22Rv1 (cell line): ENCODE results near the gene RHO.
"Not testable (repeated sequence)": the region's sequence is repeated elsewhere in the genome, so short reads cannot be mapped to it uniquely, and the experiment has no call there.

ENCODE experiments used
- ZFX ChIP-seq: fragments of 450-650 bp; IDR thresholded peaks from 2 replicates; pipeline ENCODE4 v1.6.1; 2017; ENCODE audit warnings: antibody characterized with exemption, borderline replicate concordance
- TF ChIP-seq, protein P1 (sequence below): fragments of 450-650 bp; IDR thresholded peaks from 2 replicates; pipeline ENCODE4 v1.5.1; 2017; ENCODE audit warnings: mild to moderate bottlenecking

DNA sequence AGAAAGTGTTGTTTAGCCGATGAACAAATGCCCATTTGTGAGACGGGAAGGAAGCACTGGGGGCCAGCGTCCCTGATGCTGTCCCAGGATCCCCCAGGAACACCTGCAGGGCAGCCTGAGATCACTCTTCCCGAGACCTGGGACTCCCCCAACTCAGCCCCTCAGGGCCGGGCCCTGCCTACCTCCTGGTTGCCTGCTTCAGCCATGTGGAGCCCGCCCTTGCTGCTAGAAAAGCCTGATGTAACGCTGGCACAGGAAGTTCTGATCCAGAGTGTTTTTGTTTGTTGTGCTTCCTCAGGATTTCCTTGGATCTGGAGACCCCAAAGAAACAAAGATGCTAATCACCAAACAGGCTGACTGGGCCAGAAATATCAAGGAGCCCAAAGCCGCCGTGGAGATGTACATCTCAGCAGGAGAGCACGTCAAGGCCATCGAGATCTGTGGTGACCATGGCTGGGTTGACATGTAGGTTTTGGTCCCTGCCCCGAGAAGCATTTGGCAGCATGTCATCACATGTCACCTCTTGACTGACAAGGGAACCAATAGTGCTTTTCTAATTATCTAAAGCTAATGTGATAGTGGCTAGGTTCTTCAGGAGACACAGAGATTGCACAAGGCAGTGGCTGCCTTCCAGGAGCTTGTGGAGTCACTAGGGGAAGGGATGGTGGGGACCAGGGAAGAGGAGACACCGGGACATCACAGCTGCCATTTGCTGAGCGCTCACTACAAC lies 28.7 kb upstream of the RHO start:
- TF ChIP-seq, protein P1, sequence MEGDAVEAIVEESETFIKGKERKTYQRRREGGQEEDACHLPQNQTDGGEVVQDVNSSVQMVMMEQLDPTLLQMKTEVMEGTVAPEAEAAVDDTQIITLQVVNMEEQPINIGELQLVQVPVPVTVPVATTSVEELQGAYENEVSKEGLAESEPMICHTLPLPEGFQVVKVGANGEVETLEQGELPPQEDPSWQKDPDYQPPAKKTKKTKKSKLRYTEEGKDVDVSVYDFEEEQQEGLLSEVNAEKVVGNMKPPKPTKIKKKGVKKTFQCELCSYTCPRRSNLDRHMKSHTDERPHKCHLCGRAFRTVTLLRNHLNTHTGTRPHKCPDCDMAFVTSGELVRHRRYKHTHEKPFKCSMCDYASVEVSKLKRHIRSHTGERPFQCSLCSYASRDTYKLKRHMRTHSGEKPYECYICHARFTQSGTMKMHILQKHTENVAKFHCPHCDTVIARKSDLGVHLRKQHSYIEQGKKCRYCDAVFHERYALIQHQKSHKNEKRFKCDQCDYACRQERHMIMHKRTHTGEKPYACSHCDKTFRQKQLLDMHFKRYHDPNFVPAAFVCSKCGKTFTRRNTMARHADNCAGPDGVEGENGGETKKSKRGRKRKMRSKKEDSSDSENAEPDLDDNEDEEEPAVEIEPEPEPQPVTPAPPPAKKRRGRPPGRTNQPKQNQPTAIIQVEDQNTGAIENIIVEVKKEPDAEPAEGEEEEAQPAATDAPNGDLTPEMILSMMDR: not testable (repeated sequence)
- not testable (repeated sequence) for TF ChIP-seq ZFX
